PC-3 (cell line): ENCODE results near the gene P2RX4. TPM values are rescaled to one million over a fixed set of nuclear protein-coding genes. Genes with fewer than 3 reads are reported as not detected.

Experiments used
- ATAC-seq: fragments of 200-7000 bp; cut with Tn5 transposase; 2 replicates; pipeline ENCODE4 v1.9.1; 2020; ENCODE audit warnings: mild to moderate bottlenecking, moderate library complexity
- BruUV-seq: library from RNA; stranded (reverse); fragments of 400-500 nt; replicated peaks from 2 replicates; lab custom pipeline; 2021; lab: Mats Ljungman, UMichigan
- CTCF ChIA-PET: fragments of 300-600 bp; sonication (Branson Sonifier 250); formaldehyde crosslinking; loops from one replicate; lab custom pipeline; 2022; ENCODE audit warnings: antibody characterized with exemption; lab: Charles Lee
- POLR2A ChIA-PET: fragments of 300-600 bp; sonication (Branson Sonifier 250); formaldehyde crosslinking; loops from one replicate; lab custom pipeline; 2022; ENCODE audit warnings: antibody characterized with exemption; ENCODE audit not compliant: unreplicated experiment; lab: Charles Lee
- DNase-seq: peaks from one replicate; pipeline ENCODE4 v3.0.0-alpha.2; 2015
- H2AFZ ChIP-seq: fragments of 300-600 bp; sonication (generic); 2 replicates; pipeline ENCODE4 v1.6.0; 2016; ENCODE audit warnings: antibody characterized with exemption, low read length
- H3F3A ChIP-seq: fragments of 300-600 bp; sonication (generic); one replicate; pipeline ENCODE4 v1.6.0; 2017; ENCODE audit warnings: antibody characterized with exemption, low read length, control low read depth, mild to moderate bottlenecking; ENCODE audit not compliant: unreplicated experiment
- H3K27ac ChIP-seq: fragments of 300-600 bp; sonication (generic); 2 replicates; pipeline ENCODE4 v1.5.1; 2016; ENCODE audit warnings: mild to moderate bottlenecking, low read length
- H3K27me3 ChIP-seq: fragments of 300-600 bp; sonication (generic); 2 replicates; pipeline ENCODE4 v1.6.1; 2016; ENCODE audit warnings: low read length, mixed read lengths
- H3K36me3 ChIP-seq: fragments of 300-600 bp; sonication (generic); 2 replicates; pipeline ENCODE4 v1.6.1; 2016; ENCODE audit warnings: low read depth, mixed run types, low read length, mixed read lengths
- H3K4me1 ChIP-seq: fragments of 300-600 bp; sonication (generic); 2 replicates; pipeline ENCODE4 v1.5.1; 2016; ENCODE audit warnings: low read length; ENCODE audit not compliant: insufficient read depth
- H3K4me2 ChIP-seq: fragments of 300-600 bp; sonication (generic); 2 replicates; pipeline ENCODE4 v1.6.0; 2016; ENCODE audit warnings: low read length
- H3K4me3 ChIP-seq: fragments of 300-600 bp; sonication (generic); 2 replicates; pipeline ENCODE4 v1.5.1; 2016; ENCODE audit warnings: mild to moderate bottlenecking, low read length, mixed read lengths
- H3K79me2 ChIP-seq: fragments of 300-600 bp; sonication (generic); 2 replicates; pipeline ENCODE4 v1.6.1; 2017; ENCODE audit warnings: low read length, mixed read lengths
- H3K9ac ChIP-seq: fragments of 300-600 bp; sonication (generic); 2 replicates; pipeline ENCODE4 v1.6.0; 2016; ENCODE audit warnings: mild to moderate bottlenecking, low read length
- H3K9me2 ChIP-seq: fragments of 300-600 bp; sonication (generic); replicated peaks from 2 replicates; pipeline ENCODE4 v1.6.1; 2016; ENCODE audit warnings: mixed run types, low read length, mixed read lengths
- H3K9me3 ChIP-seq: fragments of 300-600 bp; sonication (generic); 2 replicates; pipeline ENCODE4 v1.6.1; 2016; ENCODE audit warnings: low read length, mixed read lengths
- H4K20me1 ChIP-seq: fragments of 300-600 bp; sonication (generic); 2 replicates; pipeline ENCODE4 v1.6.1; 2016; ENCODE audit warnings: low read length, mixed read lengths
- CTCF ChIP-seq: fragments of 300-600 bp; sonication (generic); conservative IDR thresholded peaks from 2 replicates; pipeline ENCODE4 v1.5.1; 2017; ENCODE audit warnings: antibody characterized with exemption, low read depth, mild to moderate bottlenecking, low read length
- EZH2 ChIP-seq: fragments of 300-600 bp; sonication (generic); IDR thresholded peaks from one replicate; pipeline ENCODE4 v1.6.1; 2017; ENCODE audit warnings: antibody characterized with exemption, mild to moderate bottlenecking, low read length; ENCODE audit not compliant: unreplicated experiment
- EZH2phosphoT487 ChIP-seq: fragments of 300-600 bp; sonication (generic); IDR thresholded peaks from 2 replicates; pipeline ENCODE4 v1.6.1; 2018; ENCODE audit warnings: mild to moderate bottlenecking, antibody characterized with exemption, low read length, borderline replicate concordance
- intact Hi-C: fragments of 100-400 bp; cut with micrococcal nuclease; formaldehyde crosslinking; loops from 2 replicates; pipeline ENCODE4 v1.9.0; 2023
- total RNA-seq: library from RNA; depleted of rRNA; stranded (reverse); fragments of >200 nt; gene quantifications from 2 replicates; pipeline ENCODE4 v1.2.3, GENCODE V29; 2014

The P2RX4 gene
- total RNA-seq, 1 experiment from 2014 or later = 21.6 TPM

GRCh38 chr12:121241156-121241970 lies 31.4 kb downstream of the P2RX4 start:
- Histone ChIP-seq H2AFZ (no peak overlapping the region), H3K9me2 (no peaks in the 10 kb centered on the region), H3K36me3 (peaks cover 9% of the 10 kb centered on the region; the same call in 1 of the 2 replicates), H3K4me1 (no peaks in the 10 kb centered on the region), H3K27me3 (no peaks in the 10 kb centered on the region), H3K9ac (no peak overlapping the region), H3K4me2 (no peak overlapping the region), H3F3A (no peaks in the 10 kb centered on the region), H3K27ac (no peak overlapping the region), H3K4me3 (no peak overlapping the region), H4K20me1 (no peaks in the 10 kb centered on the region), H3K9me3 (no peaks in the 10 kb centered on the region), H3K79me2 (no peaks in the 10 kb centered on the region)
- TF ChIP-seq EZH2phosphoT487 (no peak), EZH2 (no peak), CTCF (no peak)
- no peak for DNase-seq
- BruUV-seq = no TSS peak
- ChIA-PET CTCF (no interaction called here), POLR2A (interaction anchor here (0.6 kb wide), 1 partner anchor 950 kb away, joined by 3 read pairs; no protein-coding TSS in a partner anchor)
- no peak for ATAC-seq
- intact Hi-C loops = no loop called here

GRCh38 chr12:121245031-121245430 lies 35.1 kb downstream of the P2RX4 start:
- intact Hi-C loops = no loop called here
- ChIA-PET CTCF (no interaction called here), POLR2A (no interaction called here)
- no peaks in the 10 kb centered on the region for H3K9me2 ChIP-seq
- no peaks in the 10 kb centered on the region for H3K4me1 ChIP-seq
- H3K79me2 ChIP-seq = no peaks in the 10 kb centered on the region
- peaks cover 15% of the 10 kb centered on the region; the same call in 1 of the 2 replicates for H3K36me3 ChIP-seq
- H3K4me2 ChIP-seq = no peak overlapping the region
- no peaks in the 10 kb centered on the region for H3F3A ChIP-seq
- no peak overlapping the region for H2AFZ ChIP-seq
- no peak for ATAC-seq
- no peaks in the 10 kb centered on the region for H3K9me3 ChIP-seq
- H3K27ac ChIP-seq = no peak overlapping the region
- no peaks in the 10 kb centered on the region for H4K20me1 ChIP-seq
- TF ChIP-seq EZH2phosphoT487 (no peak), EZH2 (no peak), CTCF (no peak)
- no peaks in the 10 kb centered on the region for H3K27me3 ChIP-seq
- DNase-seq = no peak
- BruUV-seq = no TSS peak
- no peak overlapping the region for H3K9ac ChIP-seq
- H3K4me3 ChIP-seq = no peak overlapping the region

GRCh38 chr12:121245951-121246350 lies 36.0 kb downstream of the P2RX4 start:
- TF ChIP-seq EZH2 (no peak), EZH2phosphoT487 (no peak)
- Histone ChIP-seq H3K79me2 (no peaks in the 10 kb centered on the region), H2AFZ (no peak overlapping the region), H3K4me3 (no peak overlapping the region), H3K27me3 (no peaks in the 10 kb centered on the region), H3K27ac (no peak overlapping the region), H3F3A (no peaks in the 10 kb centered on the region), H4K20me1 (no peaks in the 10 kb centered on the region), H3K4me2 (no peak overlapping the region), H3K9ac (no peak overlapping the region), H3K36me3 (peaks cover 21% of the 10 kb centered on the region; the same call in 1 of the 2 replicates), H3K9me3 (no peaks in the 10 kb centered on the region), H3K9me2 (no peaks in the 10 kb centered on the region), H3K4me1 (no peaks in the 10 kb centered on the region)
- ATAC-seq (no peak), DNase-seq (no peak)
- ChIA-PET CTCF (no interaction called here), POLR2A (no interaction called here)
- intact Hi-C loops = no loop called here
- no TSS peak for BruUV-seq
